ENCODE data around the gene ITFG1. TPM values are rescaled to one million over a fixed set of nuclear protein-coding genes. Genes with fewer than 3 reads are reported as not detected.
"Not testable (repeated sequence)": the region's sequence is repeated elsewhere in the genome, so short reads cannot be mapped to it uniquely, and the experiment has no call there.

ITFG1 gene
- total and polyA plus RNA-seq, 11 donors = 13.0 to 102 (median 70.1) TPM

DNA sequence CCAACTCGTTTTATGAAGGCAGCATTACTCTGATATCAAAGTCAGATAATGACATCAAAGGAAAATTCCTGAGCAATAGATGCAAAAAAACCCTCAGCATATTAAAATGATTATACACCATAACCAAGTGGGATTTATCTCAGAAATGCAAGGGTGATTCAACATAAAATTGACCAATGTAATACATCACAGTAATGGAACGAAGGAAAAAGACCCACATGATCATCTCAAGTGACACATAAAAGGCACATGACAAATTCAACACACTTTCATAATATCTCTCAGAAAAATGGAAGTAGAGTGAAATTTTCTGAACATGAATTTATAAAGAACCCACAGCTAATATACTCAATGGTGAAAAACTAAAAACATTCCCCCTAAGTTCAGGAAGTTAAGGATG lies 118.8 kb downstream of the ITFG1 start:
- no peaks in the 10 kb centered on the region for H3K4me1 ChIP-seq
- 74 to 83% (median 80%) methylated on average over 2 of the region's 2 CpGs for WGBS, 4 donors

DNA sequence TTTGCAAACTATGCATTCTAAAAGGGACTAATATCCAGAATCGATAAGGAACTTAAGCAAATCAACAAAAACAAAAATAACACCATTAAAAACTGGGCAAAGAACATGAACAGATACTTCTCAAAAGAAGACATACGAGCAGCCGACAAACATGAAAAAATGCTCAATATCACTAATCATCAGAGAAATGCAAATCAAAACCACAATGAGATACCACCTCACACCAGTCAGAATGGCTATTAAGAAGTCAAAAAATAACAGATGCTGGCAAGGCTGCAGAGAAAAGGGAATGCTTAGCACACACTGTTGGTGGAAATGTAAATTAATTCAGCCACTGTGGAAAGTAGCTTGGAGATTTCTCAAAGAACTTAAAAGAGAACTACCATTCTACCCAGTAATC lies 130.3 kb downstream of the ITFG1 start:
- intact Hi-C loops (cut with DNase I) = loop anchor here in 1 of 10 donors (10.0 kb wide), 1 partner anchor 56 kb away; no protein-coding TSS in a partner anchor
- not testable (repeated sequence) for H3K4me3 ChIP-seq, H3K27me3 ChIP-seq, H3K4me1 ChIP-seq, H3K9me3 ChIP-seq, ATAC-seq, H3K36me3 ChIP-seq, H3K27ac ChIP-seq, DNase-seq
- WGBS, 4 donors = 94 to 97% (median 96%) methylated on average over 3 of the region's 3 CpGs

More for the DNA sequence above, 118.8 kb downstream of the ITFG1 start:
- TF ChIP-seq POLR2A (IDR thresholded peaks at IDR 0.05) = no peak
- TF ChIP-seq, protein P1, sequence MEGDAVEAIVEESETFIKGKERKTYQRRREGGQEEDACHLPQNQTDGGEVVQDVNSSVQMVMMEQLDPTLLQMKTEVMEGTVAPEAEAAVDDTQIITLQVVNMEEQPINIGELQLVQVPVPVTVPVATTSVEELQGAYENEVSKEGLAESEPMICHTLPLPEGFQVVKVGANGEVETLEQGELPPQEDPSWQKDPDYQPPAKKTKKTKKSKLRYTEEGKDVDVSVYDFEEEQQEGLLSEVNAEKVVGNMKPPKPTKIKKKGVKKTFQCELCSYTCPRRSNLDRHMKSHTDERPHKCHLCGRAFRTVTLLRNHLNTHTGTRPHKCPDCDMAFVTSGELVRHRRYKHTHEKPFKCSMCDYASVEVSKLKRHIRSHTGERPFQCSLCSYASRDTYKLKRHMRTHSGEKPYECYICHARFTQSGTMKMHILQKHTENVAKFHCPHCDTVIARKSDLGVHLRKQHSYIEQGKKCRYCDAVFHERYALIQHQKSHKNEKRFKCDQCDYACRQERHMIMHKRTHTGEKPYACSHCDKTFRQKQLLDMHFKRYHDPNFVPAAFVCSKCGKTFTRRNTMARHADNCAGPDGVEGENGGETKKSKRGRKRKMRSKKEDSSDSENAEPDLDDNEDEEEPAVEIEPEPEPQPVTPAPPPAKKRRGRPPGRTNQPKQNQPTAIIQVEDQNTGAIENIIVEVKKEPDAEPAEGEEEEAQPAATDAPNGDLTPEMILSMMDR (IDR thresholded peaks at IDR 0.05) = no peak
- no peak overlapping the region for H3K4me3 ChIP-seq
- peaks cover 0 to 34% (median 14%) of the 10 kb centered on the region in 12 donors for H3K9me3 ChIP-seq
- H3K36me3 ChIP-seq = peaks cover 0 to 6% (median 0%) of the 10 kb centered on the region in 9 donors
- H3K27ac ChIP-seq = no peak overlapping the region
- DNase-seq (no peak), ATAC-seq (no peak)
- no peaks in the 10 kb centered on the region for H3K27me3 ChIP-seq
- intact Hi-C loops (cut with DNase I) = no loop called here

DNA sequence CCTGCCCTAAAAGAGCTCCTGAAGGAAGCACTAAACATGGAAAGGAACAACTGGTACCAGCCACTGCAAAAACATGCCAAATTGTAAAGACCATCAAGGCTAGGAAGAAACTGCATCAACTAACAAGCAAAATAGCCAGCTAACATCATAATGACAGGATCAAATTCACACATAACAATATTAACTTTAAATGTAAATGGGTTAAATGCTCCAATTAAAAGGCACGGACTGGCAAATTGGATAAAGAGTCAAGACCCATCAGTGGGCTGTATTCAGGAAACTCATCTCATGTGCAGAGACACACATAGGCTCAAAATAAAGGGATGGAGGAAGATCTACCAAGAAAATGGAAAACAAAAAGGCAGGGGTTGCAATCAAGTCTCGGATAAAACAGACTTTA lies 136.6 kb downstream of the ITFG1 start:
- H3K9me3 ChIP-seq = peaks cover 0 to 15% (median 0%) of the 10 kb centered on the region in 12 donors
- H3K4me1 ChIP-seq; H3K36me3 ChIP-seq; DNase-seq; ATAC-seq; H3K4me3 ChIP-seq; H3K27ac ChIP-seq; intact Hi-C loops (cut with DNase I); H3K27me3 ChIP-seq: not testable (repeated sequence)
- 95 to 98% (median 97%) methylated on average over 2 of the region's 2 CpGs for WGBS, 4 donors

DNA sequence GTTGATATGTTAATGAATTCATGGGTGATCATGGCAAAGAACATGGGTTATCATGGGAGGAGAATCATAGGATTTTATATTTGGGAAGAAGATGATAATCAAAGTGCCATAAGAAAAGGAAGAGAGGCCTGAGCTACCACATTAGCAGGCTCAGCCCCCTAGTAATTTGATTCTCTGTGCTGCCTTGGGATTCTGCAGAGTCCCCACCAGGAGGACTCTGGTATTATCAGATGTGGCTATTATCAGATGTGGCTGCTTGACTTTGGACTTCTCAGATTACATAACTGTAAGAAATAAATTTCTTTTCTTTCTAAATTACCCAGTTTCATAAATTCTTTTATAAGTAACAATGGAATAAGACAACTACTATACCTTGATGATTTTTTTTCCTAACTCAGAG lies 137.6 kb downstream of the ITFG1 start:
- no peak overlapping the region for H3K4me3 ChIP-seq
- peaks cover 0 to 14% (median 0%) of the 10 kb centered on the region in 12 donors for H3K9me3 ChIP-seq
- intact Hi-C loops (cut with DNase I) = no loop called here
- TF ChIP-seq, protein P1 (IDR thresholded peaks at IDR 0.05) = no peak
- TF ChIP-seq POLR2A (IDR thresholded peaks at IDR 0.05) = no peak
- H3K36me3 ChIP-seq = no peaks in the 10 kb centered on the region
- no peak for DNase-seq
- ATAC-seq = no peak
- H3K27me3 ChIP-seq = no peaks in the 10 kb centered on the region
- H3K27ac ChIP-seq = no peak overlapping the region
- peaks cover 0 to 6% (median 0%) of the 10 kb centered on the region in 12 donors for H3K4me1 ChIP-seq

GRCh38 chr16:47320546-47321310 lies 140.1 kb downstream of the ITFG1 start:
- H3K4me3 ChIP-seq = no peak overlapping the region
- H3K27ac ChIP-seq = no peak overlapping the region
- peaks cover 0 to 7% (median 0%) of the 10 kb centered on the region in 12 donors for H3K9me3 ChIP-seq
- DNase-seq (no peak), ATAC-seq (peak in 1 of 4 donors; percentile 33)
- intact Hi-C loops (cut with DNase I) = no loop called here
- H3K27me3 ChIP-seq = no peaks in the 10 kb centered on the region
- no peaks in the 10 kb centered on the region for H3K36me3 ChIP-seq
- TF ChIP-seq, protein P1 (IDR thresholded peaks at IDR 0.05) = no peak
- no peak for TF ChIP-seq POLR2A (IDR thresholded peaks at IDR 0.05)
- peaks cover 0 to 6% (median 0%) of the 10 kb centered on the region in 12 donors for H3K4me1 ChIP-seq

All from heart left ventricle (tissue), 16 donors.